Vagina (tissue), 2 donors: ENCODE measurements around the gene PTMA.
A peak's percentile ranks its signal among the peaks of the same experiment; 100 is the strongest.

ENCODE experiments used
- CTCF ChIP-seq, 3 experiments: fragments of 450-650 bp in 2 of 3; fragments of 200-600 bp in 1 of 3; sonication (generic) in 1 of 3; IDR thresholded peaks; one replicate each; pipeline ENCODE4 v1.5.1; 2017 to 2019; ENCODE audit warnings: antibody characterized with exemption in 3 of 3, mild to moderate bottlenecking in 2 of 3, moderate library complexity in 2 of 3
- POLR2A ChIP-seq, 2 donors: fragments of 450-650 bp; IDR thresholded peaks; one replicate each; pipeline ENCODE4 v1.6.1; 2017; ENCODE audit warnings: antibody characterized with exemption in 2 of 2, mild to moderate bottlenecking in 2 of 2, moderate library complexity in 2 of 2
- POLR2AphosphoS5 ChIP-seq, 2 donors: sonication (generic); formaldehyde crosslinking; IDR thresholded peaks; one replicate each; pipeline ENCODE4 v1.9.0; 2017; ENCODE audit warnings: antibody characterized with exemption in 2 of 2, mild to moderate bottlenecking in 2 of 2, low read depth in 1 of 2; ENCODE audit not compliant: insufficient read depth in 1 of 2

- no peak for TF ChIP-seq CTCF (IDR thresholded peaks at IDR 0.05)
- TF ChIP-seq POLR2AphosphoS5 (IDR thresholded peaks at IDR 0.05; ENCODE audit: insufficient read depth in 1 of 2, low read depth in 1 of 2): peak in 1 of 2 donors; percentile 16
- TF ChIP-seq POLR2A (IDR thresholded peaks at IDR 0.05): no peak
These were observed 3.5 kb downstream of the PTMA start for GRCh38 chr2:231711677-231712450.
